K562 (cell line): ENCODE data around the gene ITPKB. TPM values are rescaled to one million over a fixed set of nuclear protein-coding genes. Genes with fewer than 3 reads are reported as not detected.

ENCODE experiments used
- ATAC-seq: fragments of 200-7000 bp; cut with Tn5 transposase; 3 replicates; pipeline ENCODE4 v1.9.1; 2020; ENCODE audit warnings: moderate library complexity
- BruUV-seq: library from RNA; stranded (reverse); fragments of 400-500 nt; replicated peaks from 2 replicates; lab custom pipeline; 2021; lab: Mats Ljungman, UMichigan
- CTCF ChIA-PET: fragments of 300-600 bp; formaldehyde crosslinking; extraction: SDS; loops from one replicate; lab custom pipeline; 2021; ENCODE audit warnings: low intra/inter-chr PET ratio; lab: Yijun Ruan, JAX
- POLR2A ChIA-PET: fragments of 300-600, 350-650 bp; sonication (Branson Sonifier 250); formaldehyde crosslinking; extraction: SDS; loops from one replicate; lab custom pipeline; 2021; ENCODE audit warnings: antibody characterized with exemption, inconsistent platforms; lab: Yijun Ruan, JAX
- DNase-seq, 4 experiments: peaks; one replicate each; pipeline versions ENCODE4 v3.0.0 to v3.0.0-alpha.2; 2011 to 2018; ENCODE audit warnings: low spot score in 3 of 4, mixed read lengths in 3 of 4; ENCODE audit errors: extremely low read depth in 1 of 4
- FAIRE-seq: peaks from 2 replicates; lab custom pipeline; 2011; peaks lifted over from hg19 to GRCh38; lab: Jason Lieb, UNC
- H2AFZ ChIP-seq: 2 replicates; pipeline ENCODE4 v1.6.0; 2011; ENCODE audit warnings: low read depth, low read length, control low read depth, inconsistent platforms
- H3K27ac ChIP-seq: fragments of 200-600 bp; 3 replicates; pipeline ENCODE4 v1.8.0; 2011; ENCODE audit warnings: low read depth, mild to moderate bottlenecking, control low read depth, inconsistent platforms, low read length, moderate library complexity, mixed read lengths; ENCODE audit errors: extremely low read depth
- H3K27me3 ChIP-seq, 2 experiments: fragments of 300-600 bp in 1 of 2; 2 replicates in 1 of 2; 3 replicates in 1 of 2; pipeline versions ENCODE4 v1.6.0 to v1.8.0; 2011; ENCODE audit warnings: inconsistent platforms in 2 of 2, low read length in 2 of 2, mild to moderate bottlenecking in 1 of 2, mixed read lengths in 1 of 2, moderate library complexity in 1 of 2; ENCODE audit not compliant: control insufficient read depth in 2 of 2, insufficient read depth in 2 of 2
- H3K36me3 ChIP-seq: fragments of 300-600 bp; 3 replicates; pipeline ENCODE4 v1.8.0; 2011; ENCODE audit warnings: mild to moderate bottlenecking, low read length, inconsistent platforms; ENCODE audit not compliant: control insufficient read depth, insufficient read depth
- H3K4me1 ChIP-seq, 2 experiments: fragments of 200-600 bp in 1 of 2; replicated peaks in 1 of 2; 2 replicates in 1 of 2; 3 replicates in 1 of 2; pipeline versions ENCODE4 v1.5.1 to v1.8.0; 2011; ENCODE audit warnings: inconsistent platforms in 2 of 2, low read length in 2 of 2, mild to moderate bottlenecking in 1 of 2, mixed read lengths in 1 of 2, moderate library complexity in 1 of 2; ENCODE audit not compliant: control insufficient read depth in 2 of 2, insufficient read depth in 2 of 2
- H3K4me2 ChIP-seq: 2 replicates; pipeline ENCODE4 v1.6.1; 2011; ENCODE audit warnings: low read length, control low read depth, inconsistent platforms, mixed read lengths; ENCODE audit not compliant: insufficient read depth
- H3K4me3 ChIP-seq: fragments of 200-600 bp; sonication (generic), shearing (Covaris generic); 2 replicates; pipeline ENCODE4 v1.5.1; 2016; ENCODE audit warnings: control low read depth, inconsistent platforms
- H3K79me2 ChIP-seq: fragments of 200-600 bp; 3 replicates; pipeline ENCODE4 v1.8.0; 2011; ENCODE audit warnings: low read length, inconsistent platforms; ENCODE audit not compliant: control insufficient read depth, insufficient read depth
- H3K9ac ChIP-seq, 2 experiments: 2 replicates each; pipeline versions ENCODE4 v1.6.0 to v1.6.1; 2011; ENCODE audit warnings: low read depth in 2 of 2, low read length in 2 of 2, control low read depth in 1 of 2, inconsistent platforms in 1 of 2, mild to moderate bottlenecking in 1 of 2, mixed read lengths in 1 of 2; ENCODE audit not compliant: insufficient read depth in 1 of 2
- H3K9me1 ChIP-seq: one replicate; pipeline ENCODE4 v1.6.0; 2011; ENCODE audit warnings: inconsistent platforms, mild to moderate bottlenecking, low read length, moderate library complexity; ENCODE audit not compliant: control insufficient read depth, insufficient read depth
- H3K9me3 ChIP-seq: replicated peaks from 2 replicates; pipeline ENCODE4 v1.5.1; 2011; ENCODE audit warnings: low read depth, low read length, inconsistent platforms; ENCODE audit not compliant: control insufficient read depth, insufficient read depth
- H4K20me1 ChIP-seq: replicated peaks from 2 replicates; pipeline ENCODE4 v1.6.1; 2011; ENCODE audit warnings: low read length, inconsistent platforms, mixed read lengths; ENCODE audit not compliant: control insufficient read depth, insufficient read depth
- CUX1 ChIP-seq: fragments of 200-800 bp; sonication (Bioruptor generic); IDR thresholded peaks from 2 replicates; pipeline ENCODE4 v1.6.1; 2016; ENCODE audit warnings: missing genetic modification characterization, missing compliant biosample characterization
- ETS1 ChIP-seq: conservative IDR thresholded peaks from 2 replicates; pipeline ENCODE4 v1.6.1; 2011; ENCODE audit warnings: low read depth, mild to moderate bottlenecking, low read length; ENCODE audit not compliant: control insufficient read depth
- RBM22 ChIP-seq: fragments of 200-400 bp; formaldehyde crosslinking; IDR thresholded peaks from 2 replicates; pipeline ENCODE4 v1.6.1; 2018; ENCODE audit warnings: low read length, low read depth; ENCODE audit not compliant: poor library complexity, severe bottlenecking
- TFAP4 ChIP-seq: sonication (generic); formaldehyde crosslinking; IDR thresholded peaks from 2 replicates; pipeline ENCODE4 v1.8.0; 2022; ENCODE audit warnings: missing genetic modification reagents, mild to moderate bottlenecking, moderate library complexity, borderline replicate concordance
- ZNF165 ChIP-seq: fragments of 250-450 bp; sonication (Bioruptor Pico); IDR thresholded peaks from 2 replicates; pipeline ENCODE4 v1.4.0; 2020; ENCODE audit warnings: borderline replicate concordance
- ZNF695 ChIP-seq: fragments of 450-650 bp; formaldehyde crosslinking; IDR thresholded peaks from 2 replicates; pipeline ENCODE4 v1.4.0; 2020; ENCODE audit warnings: mild to moderate bottlenecking, moderate library complexity
- WGBS: fragments of 100-300 bp; shearing (Covaris generic); methylation state at CpG from one replicate; pipeline ENCODE4 v1.1.6; 2016; ENCODE audit warnings: low coverage, mixed read lengths; ENCODE audit not compliant: insufficient coverage; ENCODE audit errors: missing lambda C conversion rate; 5-methylcytosine and 5-hydroxymethylcytosine counted together
- in situ Hi-C: fragments of 300-500 bp; cut with MboI; formaldehyde crosslinking; loops from 4 replicates; pipeline ENCODE4 v1.15.0; 2018; ENCODE audit warnings: inconsistent platforms, mixed read lengths
- intact Hi-C: fragments of 100-400 bp; cut with micrococcal nuclease; formaldehyde crosslinking; loops from 2 replicates; pipeline ENCODE4 v1.14.2; 2022
- polyA plus RNA-seq, 8 experiments: library from polyadenylated mRNA; depleted of rRNA in 4 of 8; stranded (reverse) in 5 of 8; unstranded in 3 of 8; fragments of >200 nt; fragmentation: Nextera tagmentation in 2 of 8; fragmentation: Illumina TruSeq in 1 of 8; extraction: Ambion mirVana in 2 of 8; extraction: Trizol in 1 of 8; gene quantifications; 2 replicates each; pipeline versions ENCODE4 v1.2.1 to v1.2.3, GENCODE V29; 2011 to 2014; ENCODE audit warnings: inconsistent platforms in 1 of 8, missing spikeins in 1 of 8
- total RNA-seq, 7 experiments: library from RNA; depleted of rRNA in 6 of 7; stranded (reverse); fragments of >200 nt in 6 of 7; fragmentation: Illumina TruSeq in 2 of 7; extraction: Trizol in 2 of 7; gene quantifications; 2 replicates each; pipeline versions ENCODE4 v1.2.1 to v1.2.3, GENCODE V29; 2011 to 2021; ENCODE audit warnings: low replicate concordance in 1 of 7
- TF ChIP-seq, protein P1 (sequence below): fragments of 250-450 bp; sonication (Bioruptor Pico); IDR thresholded peaks from 2 replicates; pipeline ENCODE4 v1.4.0; 2020; ENCODE audit warnings: mild to moderate bottlenecking, moderate library complexity

Gene ITPKB
- total and polyA plus RNA-seq, 9 of the 15 experiments (the other 6 are each of a cell fraction or from before 2014, with no cell fraction given), result 0.01 to 0.22 TPM; not detected in 7

GRCh38 chr1:226617109-226617508 is 122.0 kb downstream of the ITPKB start (continued):
- no peak for TF ChIP-seq RBM22
- no peak for TF ChIP-seq TFAP4 (CRISPR knock-in tag)
- no peak for TF ChIP-seq ETS1

DNA sequence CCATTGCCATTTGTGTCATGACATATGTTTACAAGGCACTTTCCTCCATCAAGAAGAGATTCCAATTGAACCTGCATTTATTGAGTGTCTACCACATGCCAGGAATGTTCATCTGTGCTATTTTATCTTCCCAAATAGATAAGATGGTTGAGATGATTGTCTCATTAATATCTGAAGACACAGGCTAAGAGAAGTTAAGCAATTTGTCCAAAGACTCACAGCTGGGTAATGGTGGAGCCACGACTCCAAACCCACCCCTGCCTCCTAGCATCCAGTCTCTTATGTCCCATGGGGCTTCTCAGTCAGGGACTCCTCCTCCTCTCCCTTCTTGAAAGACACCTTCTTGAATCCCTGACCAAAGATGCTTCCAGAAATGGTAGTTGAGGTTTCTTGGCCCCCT is 122.4 kb downstream of the ITPKB start:
- Histone ChIP-seq H4K20me1 (no peaks in the 10 kb centered on the region), H3K4me2 (no peak overlapping the region), H3K36me3 (no peaks in the 10 kb centered on the region), H2AFZ (no peak overlapping the region), H3K4me1 (no peaks in the 10 kb centered on the region), H3K27me3 (peaks cover 10 to 27% of the 10 kb centered on the region in 2 experiments; a peak in 3 of 5 replicates), H3K4me3 (no peak overlapping the region), H3K27ac (no peak overlapping the region), H3K9me1 (no peaks in the 10 kb centered on the region), H3K79me2 (no peaks in the 10 kb centered on the region), H3K9ac (no peak overlapping the region), H3K9me3 (no peaks in the 10 kb centered on the region; the same call in 1 of the 2 replicates)
- DNase-seq (no peak), ATAC-seq (no peak), FAIRE-seq (no peak)
- TF ChIP-seq CUX1 (no peak), ZNF695 (CRISPR knock-in tag) (no peak), ZNF165 (CRISPR knock-in tag) (no peak)
- TF ChIP-seq, protein P1, sequence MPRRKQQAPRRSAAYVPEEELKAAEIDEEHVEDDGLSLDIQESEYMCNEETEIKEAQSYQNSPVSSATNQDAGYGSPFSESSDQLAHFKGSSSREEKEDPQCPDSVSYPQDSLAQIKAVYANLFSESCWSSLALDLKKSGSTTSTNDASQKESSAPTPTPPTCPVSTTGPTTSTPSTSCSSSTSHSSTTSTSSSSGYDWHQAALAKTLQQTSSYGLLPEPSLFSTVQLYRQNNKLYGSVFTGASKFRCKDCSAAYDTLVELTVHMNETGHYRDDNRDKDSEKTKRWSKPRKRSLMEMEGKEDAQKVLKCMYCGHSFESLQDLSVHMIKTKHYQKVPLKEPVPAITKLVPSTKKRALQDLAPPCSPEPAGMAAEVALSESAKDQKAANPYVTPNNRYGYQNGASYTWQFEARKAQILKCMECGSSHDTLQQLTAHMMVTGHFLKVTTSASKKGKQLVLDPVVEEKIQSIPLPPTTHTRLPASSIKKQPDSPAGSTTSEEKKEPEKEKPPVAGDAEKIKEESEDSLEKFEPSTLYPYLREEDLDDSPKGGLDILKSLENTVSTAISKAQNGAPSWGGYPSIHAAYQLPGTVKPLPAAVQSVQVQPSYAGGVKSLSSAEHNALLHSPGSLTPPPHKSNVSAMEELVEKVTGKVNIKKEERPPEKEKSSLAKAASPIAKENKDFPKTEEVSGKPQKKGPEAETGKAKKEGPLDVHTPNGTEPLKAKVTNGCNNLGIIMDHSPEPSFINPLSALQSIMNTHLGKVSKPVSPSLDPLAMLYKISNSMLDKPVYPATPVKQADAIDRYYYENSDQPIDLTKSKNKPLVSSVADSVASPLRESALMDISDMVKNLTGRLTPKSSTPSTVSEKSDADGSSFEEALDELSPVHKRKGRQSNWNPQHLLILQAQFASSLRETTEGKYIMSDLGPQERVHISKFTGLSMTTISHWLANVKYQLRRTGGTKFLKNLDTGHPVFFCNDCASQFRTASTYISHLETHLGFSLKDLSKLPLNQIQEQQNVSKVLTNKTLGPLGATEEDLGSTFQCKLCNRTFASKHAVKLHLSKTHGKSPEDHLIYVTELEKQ (CRISPR knock-in tag), result no peak
- intact Hi-C loops (no loop called here), in situ Hi-C loops (no loop called here)
- POLR2A ChIA-PET, result no interaction called here
- BruUV-seq, result no TSS peak
- CTCF ChIA-PET, result no interaction called here
- WGBS, result 0% methylated on average over 1 of the region's 1 CpG
